ENCODE data around the gene TNKS2. TPM values are rescaled to one million over a fixed set of nuclear protein-coding genes. Genes with fewer than 3 reads are reported as not detected.

Gene TNKS2

Small RNAs within 50 kb of the gene (small RNA-seq; reads per million reads assigned to genes)
- gene AL359198.2 (ENCODE audit: low read depth) (not detected), gene SRP9P1 (ENCODE audit: low read depth) (not detected)

Measured in mesenchymal stem cell (in vitro differentiated cells and primary cell).